Lung (tissue), 12 donors: ENCODE measurements around the gene NAIF1. TPM values are rescaled to one million over a fixed set of nuclear protein-coding genes. Genes with fewer than 3 reads are reported as not detected.
"Not testable (repeated sequence)": the region's sequence is repeated elsewhere in the genome, so short reads cannot be mapped to it uniquely, and the experiment has no call there.

Experiments used
- ATAC-seq: fragments of 200-7000 bp; cut with Tn5 transposase; one replicate; pipeline ENCODE4 v1.9.1; 2020; ENCODE audit warnings: moderate number of reproducible peaks; ENCODE audit not compliant: insufficient read depth, low FRiP score
- DNase-seq, 3 donors: peaks; one replicate each; pipeline ENCODE4 v3.0.0-alpha.2; 2013 to 2017
- H3K27ac ChIP-seq, 2 donors: one replicate each; pipeline ENCODE4 v1.5.1; 2013; ENCODE audit warnings: mild to moderate bottlenecking in 2 of 2, moderate library complexity in 2 of 2, control low read depth in 1 of 2, inconsistent platforms in 1 of 2, low read depth in 1 of 2, low read length in 1 of 2
- H3K27me3 ChIP-seq, 3 donors: one replicate each; pipeline ENCODE4 v1.5.1; 2013; ENCODE audit warnings: low read length in 2 of 3; ENCODE audit not compliant: control insufficient read depth in 3 of 3, insufficient read depth in 3 of 3
- H3K36me3 ChIP-seq, 4 donors: one replicate each; pipeline ENCODE4 v1.5.1; 2013; ENCODE audit warnings: low read length in 4 of 4, mild to moderate bottlenecking in 1 of 4, moderate library complexity in 1 of 4; ENCODE audit not compliant: control insufficient read depth in 4 of 4, insufficient read depth in 4 of 4
- H3K4me1 ChIP-seq, 5 donors: one replicate each; pipeline ENCODE4 v1.5.1; 2013; ENCODE audit warnings: low read length in 5 of 5, mild to moderate bottlenecking in 2 of 5, moderate library complexity in 1 of 5; ENCODE audit not compliant: control insufficient read depth in 5 of 5, insufficient read depth in 5 of 5
- H3K4me3 ChIP-seq: one replicate; pipeline ENCODE4 v1.5.1; 2013; ENCODE audit warnings: mild to moderate bottlenecking, control low read depth, moderate library complexity
- H3K9ac ChIP-seq, 2 donors: one replicate each; pipeline ENCODE4 v1.5.1; 2013; ENCODE audit warnings: low read length in 2 of 2, control low read depth in 1 of 2; ENCODE audit not compliant: insufficient read depth in 1 of 2
- H3K9me3 ChIP-seq, 4 donors: one replicate each; pipeline ENCODE4 v1.5.1; 2013; ENCODE audit warnings: low read length in 3 of 4, mild to moderate bottlenecking in 1 of 4, moderate library complexity in 1 of 4; ENCODE audit not compliant: control insufficient read depth in 4 of 4, insufficient read depth in 3 of 4
- WGBS, 2 donors: extraction: QIAGEN DNeasy Blood & Tissue Kit; methylation state at CpG; one replicate each; pipeline ENCODE4 v1.1.7; 2013; 5-methylcytosine and 5-hydroxymethylcytosine counted together
- polyA plus RNA-seq, 2 donors: library from polyadenylated mRNA; stranded (reverse); fragments of 200-250 nt; gene quantifications; one replicate each; pipeline ENCODE4 v1.2.1, GENCODE V29; 2013
- total RNA-seq, 2 donors: library from RNA; depleted of rRNA in 1 of 2; stranded (reverse); fragments of >200 nt in 1 of 2; gene quantifications; one replicate each; pipeline ENCODE4 v1.2.1, GENCODE V29; 2014 to 2021
- TF ChIP-seq, protein P1 (sequence below): IDR thresholded peaks from 2 replicates; pipeline ENCODE4 v1.5.1; 2012; ENCODE audit warnings: mild to moderate bottlenecking; ENCODE audit errors: control extremely low read depth, extremely low read depth
- donor health status: control.
- donor health status: control.
- donor health status: Bipolar disorder and iron deficiency.
- donor health status: healthy.
- donor health status: DM: yes; HTN: yes; CAD: no.

NAIF1 gene
- total and polyA plus RNA-seq, 4 donors, result 7.2 to 9.4 (median 8.8) TPM

DNA sequence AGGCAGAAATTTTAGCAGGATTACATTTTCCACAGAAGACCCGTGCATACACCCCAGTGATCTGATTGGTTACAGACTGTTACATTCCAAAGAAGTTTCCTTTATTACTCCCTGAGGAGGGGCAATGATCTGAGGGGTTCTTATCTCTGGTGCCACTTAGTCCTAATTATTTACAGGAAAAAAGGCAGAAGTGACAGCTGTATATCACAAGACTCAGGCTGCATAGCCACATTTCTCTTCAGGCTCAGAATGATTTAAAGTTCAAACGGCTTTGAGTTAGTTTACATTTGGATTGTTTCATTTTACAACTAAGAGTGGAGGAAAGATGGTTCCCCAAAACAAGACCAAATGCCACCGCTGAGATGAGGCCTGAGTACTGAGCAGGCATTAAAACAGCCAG, 17.3 kb downstream of the NAIF1 start:
- ATAC-seq, result no peak
- DNase-seq, result no peak
- no peak overlapping the region for H3K4me3 ChIP-seq
- no peaks in the 10 kb centered on the region for H3K27me3 ChIP-seq
- H3K9ac ChIP-seq, result no peak overlapping the region
- WGBS, 2 donors, result 39 to 41% methylated on average over 3 of the region's 3 CpGs
- H3K4me1 ChIP-seq, result peaks cover 0 to 2% (median 0%) of the 10 kb centered on the region in 5 donors
- TF ChIP-seq, protein P1, sequence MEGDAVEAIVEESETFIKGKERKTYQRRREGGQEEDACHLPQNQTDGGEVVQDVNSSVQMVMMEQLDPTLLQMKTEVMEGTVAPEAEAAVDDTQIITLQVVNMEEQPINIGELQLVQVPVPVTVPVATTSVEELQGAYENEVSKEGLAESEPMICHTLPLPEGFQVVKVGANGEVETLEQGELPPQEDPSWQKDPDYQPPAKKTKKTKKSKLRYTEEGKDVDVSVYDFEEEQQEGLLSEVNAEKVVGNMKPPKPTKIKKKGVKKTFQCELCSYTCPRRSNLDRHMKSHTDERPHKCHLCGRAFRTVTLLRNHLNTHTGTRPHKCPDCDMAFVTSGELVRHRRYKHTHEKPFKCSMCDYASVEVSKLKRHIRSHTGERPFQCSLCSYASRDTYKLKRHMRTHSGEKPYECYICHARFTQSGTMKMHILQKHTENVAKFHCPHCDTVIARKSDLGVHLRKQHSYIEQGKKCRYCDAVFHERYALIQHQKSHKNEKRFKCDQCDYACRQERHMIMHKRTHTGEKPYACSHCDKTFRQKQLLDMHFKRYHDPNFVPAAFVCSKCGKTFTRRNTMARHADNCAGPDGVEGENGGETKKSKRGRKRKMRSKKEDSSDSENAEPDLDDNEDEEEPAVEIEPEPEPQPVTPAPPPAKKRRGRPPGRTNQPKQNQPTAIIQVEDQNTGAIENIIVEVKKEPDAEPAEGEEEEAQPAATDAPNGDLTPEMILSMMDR, result no peak
- no peaks in the 10 kb centered on the region for H3K36me3 ChIP-seq
- H3K9me3 ChIP-seq, result no peaks in the 10 kb centered on the region
- no peak overlapping the region for H3K27ac ChIP-seq

DNA sequence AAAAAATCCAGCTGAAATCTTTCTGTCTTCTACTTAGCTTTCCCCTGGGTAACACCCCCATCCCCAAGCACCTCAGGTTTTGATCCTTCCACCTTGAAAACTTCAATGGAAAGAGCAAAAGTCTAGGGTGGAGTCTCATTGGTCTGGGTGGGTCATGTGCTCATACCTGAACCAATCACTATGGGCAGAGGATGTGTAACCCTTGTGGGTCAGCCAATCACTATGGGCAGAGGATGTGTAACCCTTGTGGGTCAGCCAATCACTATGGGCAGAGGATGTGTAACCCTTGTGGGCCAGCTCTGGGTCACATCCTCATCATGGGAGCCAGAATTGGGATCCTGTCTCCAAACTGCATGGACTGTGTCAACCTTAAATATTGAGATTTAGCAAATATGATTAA, 18.5 kb downstream of the NAIF1 start:
- no peaks in the 10 kb centered on the region for H3K9me3 ChIP-seq

DNA sequence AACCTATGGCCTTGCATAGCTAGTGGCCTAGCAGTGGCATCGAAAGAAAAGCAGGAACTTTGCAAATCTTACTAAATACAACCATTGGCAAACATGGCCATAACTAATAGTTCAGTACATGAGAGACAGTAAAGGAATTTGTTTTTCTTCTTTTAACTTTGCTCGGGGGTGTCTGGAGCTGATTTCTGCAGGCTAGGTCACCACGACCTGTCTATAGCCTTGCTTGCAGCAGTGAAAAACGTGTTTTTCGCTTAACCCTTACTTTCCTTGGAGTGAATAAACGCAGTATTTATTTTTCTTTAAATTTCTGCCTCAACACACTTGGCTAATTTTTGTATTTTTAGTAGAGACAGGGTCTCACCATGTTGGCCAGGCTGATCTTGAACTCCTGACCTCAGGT, 19.9 kb downstream of the NAIF1 start:
- no peaks in the 10 kb centered on the region for H3K36me3 ChIP-seq
- ATAC-seq (no peak), DNase-seq (no peak)
- no peak overlapping the region for H3K9ac ChIP-seq
- peaks cover 0 to 2% (median 0%) of the 10 kb centered on the region in 5 donors for H3K4me1 ChIP-seq
- no peaks in the 10 kb centered on the region for H3K27me3 ChIP-seq
- no peak overlapping the region for H3K4me3 ChIP-seq
- TF ChIP-seq, protein P1, result no peak
- no peak overlapping the region for H3K27ac ChIP-seq
- no peaks in the 10 kb centered on the region for H3K9me3 ChIP-seq
- 83 to 89% methylated on average over 6 of the region's 6 CpGs for WGBS, 2 donors

More for the DNA sequence above, 18.5 kb downstream of the NAIF1 start:
- no peak for DNase-seq
- TF ChIP-seq, protein P1, result no peak
- H3K4me1 ChIP-seq, result peaks cover 0 to 2% (median 0%) of the 10 kb centered on the region in 5 donors
- no peak overlapping the region for H3K4me3 ChIP-seq
- no peak overlapping the region for H3K27ac ChIP-seq
- H3K27me3 ChIP-seq, result no peaks in the 10 kb centered on the region
- H3K36me3 ChIP-seq, result no peaks in the 10 kb centered on the region
- no peak overlapping the region for H3K9ac ChIP-seq
- ATAC-seq, result no peak

DNA sequence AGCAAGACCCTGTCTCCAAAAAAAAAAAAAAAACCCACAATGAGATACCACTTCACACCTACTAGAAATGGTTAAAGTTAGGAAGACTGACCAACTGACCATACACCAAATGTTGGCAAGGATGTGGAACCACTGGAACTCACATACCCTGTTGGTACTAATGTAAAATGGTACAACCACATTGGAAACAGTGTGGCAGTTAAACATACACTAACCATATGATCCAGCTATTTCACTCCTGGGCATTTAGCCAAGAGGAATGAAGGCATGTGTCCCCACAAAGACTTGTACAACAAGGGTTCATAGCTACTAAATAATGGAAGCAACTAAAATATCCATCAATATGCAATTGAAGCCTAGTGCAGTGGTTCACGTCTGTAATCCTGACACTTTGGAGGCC, 21.3 kb downstream of the NAIF1 start:
- no peak overlapping the region for H3K9ac ChIP-seq
- DNase-seq (peak; percentile 34 to 87 (median 84)), ATAC-seq (no peak)
- peaks cover 0 to 2% (median 0%) of the 10 kb centered on the region in 5 donors for H3K4me1 ChIP-seq
- no peaks in the 10 kb centered on the region for H3K9me3 ChIP-seq
- H3K27me3 ChIP-seq, result no peaks in the 10 kb centered on the region
- TF ChIP-seq, protein P1, result no peak
- no peaks in the 10 kb centered on the region for H3K36me3 ChIP-seq
- 90 to 92% methylated on average over 1 of the region's 1 CpG for WGBS, 2 donors
- no peak overlapping the region for H3K27ac ChIP-seq
- no peak overlapping the region for H3K4me3 ChIP-seq

DNA sequence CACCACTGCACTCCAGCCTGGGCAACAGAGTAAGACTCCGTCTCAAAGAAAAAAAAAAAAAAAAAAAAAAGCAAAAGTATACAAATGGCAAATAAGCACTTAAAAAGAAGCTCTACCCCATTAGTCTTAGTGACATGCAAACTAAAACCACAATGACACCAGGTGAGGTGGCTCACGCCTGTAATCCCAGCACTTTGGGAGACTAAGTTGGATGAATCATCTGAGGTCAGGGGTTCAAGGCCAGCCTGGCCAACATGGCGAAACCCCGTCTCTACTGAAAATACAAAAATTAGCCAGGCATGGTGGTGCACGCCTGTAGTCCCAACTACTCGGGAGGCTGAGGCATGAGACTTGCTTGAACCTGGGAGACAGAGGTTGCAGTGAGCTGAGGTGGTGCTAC, 21.7 kb downstream of the NAIF1 start:
- not testable (repeated sequence) for H3K36me3 ChIP-seq, ATAC-seq, H3K9me3 ChIP-seq, H3K4me1 ChIP-seq, DNase-seq, H3K27me3 ChIP-seq, H3K27ac ChIP-seq, H3K4me3 ChIP-seq, H3K9ac ChIP-seq
- 93 to 96% methylated on average over 6 of the region's 6 CpGs for WGBS, 2 donors
